HCT116 (cell line): ENCODE data around the gene GAS2. TPM values are rescaled to one million over a fixed set of nuclear protein-coding genes. Genes with fewer than 3 reads are reported as not detected.

Experiments used
- ATAC-seq: fragments of 200-7000 bp; cut with Tn5 transposase; 2 replicates; pipeline ENCODE4 v1.9.1; 2020; ENCODE audit warnings: mild to moderate bottlenecking, moderate library complexity
- BruUV-seq: library from RNA; stranded (reverse); fragments of 400-500 nt; replicated peaks from 2 replicates; lab custom pipeline; 2021; lab: Mats Ljungman, UMichigan
- CTCF ChIA-PET: fragments of 300-600 bp; sonication (Branson Sonifier 250); formaldehyde crosslinking; loops from one replicate; lab custom pipeline; 2021; ENCODE audit warnings: antibody characterized with exemption; lab: Charles Lee
- POLR2A ChIA-PET: fragments of 300-600, 350-600 bp; sonication (Branson Sonifier 250); formaldehyde crosslinking; loops from one replicate; lab custom pipeline; 2021; ENCODE audit warnings: antibody characterized with exemption; lab: Charles Lee
- RAD21 ChIA-PET, 2 experiments: fragments of 300-600 bp; sonication (Branson Sonifier 250); formaldehyde crosslinking; loops; one replicate each; lab custom pipeline; 2023; ENCODE audit warnings: low total read pairs in 2 of 2; ENCODE audit not compliant: uncharacterized antibody in 2 of 2, unreplicated experiment in 2 of 2, low non-redundant PET in 1 of 2; lab: Charles Lee
- DNase-seq: peaks from one replicate; pipeline ENCODE4 v3.0.0-alpha.2; 2010; ENCODE audit warnings: low read depth, low spot score
- H2AFZ ChIP-seq: fragments of 200-600 bp; shearing (Covaris generic), sonication (generic); 2 replicates; pipeline ENCODE4 v1.6.1; 2017; ENCODE audit warnings: low read depth, mixed run types, mixed read lengths, antibody characterized with exemption, low read length; ENCODE audit not compliant: poor library complexity, severe bottlenecking
- H3K27ac ChIP-seq: 2 replicates; pipeline ENCODE4 v1.5.1; 2012; ENCODE audit warnings: low read depth, low read length
- H3K27me3 ChIP-seq: fragments of 200-600 bp; sonication (generic); 2 replicates; pipeline ENCODE4 v1.6.1; 2016; ENCODE audit warnings: mixed run types, low read length, mixed read lengths; ENCODE audit not compliant: insufficient read depth
- H3K36me3 ChIP-seq, 2 experiments: fragments of 200-500 bp in 1 of 2; fragments of 200-600 bp in 1 of 2; sonication (Bioruptor generic) in 1 of 2; sonication (generic) in 1 of 2; 2 replicates each; pipeline versions ENCODE4 v1.5.1 to v1.6.1; 2014 to 2016; ENCODE audit warnings: low read length in 2 of 2, inconsistent platforms in 1 of 2, mixed read lengths in 1 of 2, mixed run types in 1 of 2; ENCODE audit not compliant: insufficient read depth in 2 of 2, control insufficient read depth in 1 of 2
- H3K4me1 ChIP-seq, 2 experiments: fragments of 200-600 bp in 1 of 2; sonication (generic) in 1 of 2; 2 replicates each; pipeline versions ENCODE4 v1.5.1 to v1.6.1; 2012 to 2017; ENCODE audit warnings: low read length in 2 of 2, inconsistent platforms in 1 of 2, mild to moderate bottlenecking in 1 of 2, mixed read lengths in 1 of 2, mixed run types in 1 of 2, moderate library complexity in 1 of 2; ENCODE audit not compliant: insufficient read depth in 2 of 2, control insufficient read depth in 1 of 2
- H3K4me2 ChIP-seq: fragments of 200-600 bp; sonication (generic); 2 replicates; pipeline ENCODE4 v1.6.1; 2017; ENCODE audit warnings: mixed run types, low read length, mixed read lengths
- H3K4me3 ChIP-seq, 2 experiments: fragments of 200-600 bp in 1 of 2; sonication (generic) in 1 of 2; replicated peaks in 1 of 2; 2 replicates each; pipeline ENCODE4 v1.5.1; 2011 to 2016; ENCODE audit warnings: low read length in 2 of 2, control low read depth in 1 of 2, low read depth in 1 of 2, mild to moderate bottlenecking in 1 of 2, mixed read lengths in 1 of 2, mixed run types in 1 of 2
- H3K79me2 ChIP-seq: fragments of 200-600 bp; sonication (generic); 2 replicates; pipeline ENCODE4 v1.6.1; 2017; ENCODE audit warnings: mild to moderate bottlenecking, mixed run types, low read length, moderate library complexity, mixed read lengths; ENCODE audit not compliant: insufficient read depth
- H3K9ac ChIP-seq: fragments of 200-600 bp; sonication (generic); 2 replicates; pipeline ENCODE4 v1.6.1; 2016; ENCODE audit warnings: low read length, mixed read lengths
- H3K9me2 ChIP-seq: fragments of 200-600 bp; sonication (generic), shearing (Covaris generic); 2 replicates; pipeline ENCODE4 v1.6.1; 2017; ENCODE audit warnings: mixed run types, mild to moderate bottlenecking, moderate library complexity; ENCODE audit not compliant: insufficient read depth
- H3K9me3 ChIP-seq, 2 experiments: fragments of 200-500 bp in 1 of 2; fragments of 200-600 bp in 1 of 2; sonication (Bioruptor generic) in 1 of 2; sonication (generic) in 1 of 2; 2 replicates each; pipeline ENCODE4 v1.6.1; 2014 to 2017; ENCODE audit warnings: low read length in 2 of 2, mixed read lengths in 2 of 2, inconsistent platforms in 1 of 2, low read depth in 1 of 2, mild to moderate bottlenecking in 1 of 2, mixed run types in 1 of 2, moderate library complexity in 1 of 2; ENCODE audit not compliant: control insufficient read depth in 1 of 2, insufficient read depth in 1 of 2
- H4K20me1 ChIP-seq: fragments of 200-600 bp; sonication (generic), shearing (Covaris generic); 2 replicates; pipeline ENCODE4 v1.6.1; 2017; ENCODE audit warnings: mixed run types, mild to moderate bottlenecking, moderate library complexity; ENCODE audit not compliant: insufficient read depth
- ATF3 ChIP-seq: IDR thresholded peaks from 2 replicates; pipeline ENCODE4 v1.6.1; 2012
- ELF1 ChIP-seq: IDR thresholded peaks from 2 replicates; pipeline ENCODE4 v1.6.1; 2012; ENCODE audit warnings: low read depth, borderline replicate concordance
- EZH2phosphoT487 ChIP-seq: fragments of 200-600 bp; IDR thresholded peaks from 2 replicates; pipeline ENCODE4 v1.6.1; 2018; ENCODE audit warnings: antibody characterized with exemption, borderline replicate concordance
- JUND ChIP-seq: IDR thresholded peaks from 2 replicates; pipeline ENCODE4 v1.6.1; 2012
- POLR2AphosphoS5 ChIP-seq: IDR thresholded peaks from 2 replicates; pipeline ENCODE4 v1.6.1; 2011; ENCODE audit warnings: mild to moderate bottlenecking, low read depth, low read length, moderate library complexity
- RAD21 ChIP-seq: IDR thresholded peaks from 2 replicates; pipeline ENCODE4 v1.6.1; 2012; ENCODE audit warnings: low read depth, mild to moderate bottlenecking
- YY1 ChIP-seq: IDR thresholded peaks from 2 replicates; pipeline ENCODE4 v1.6.1; 2011; ENCODE audit warnings: low read length, low read depth, moderate library complexity, mild to moderate bottlenecking; ENCODE audit not compliant: insufficient replicate concordance; ENCODE audit errors: extremely low read depth
- ZBTB33 ChIP-seq: IDR thresholded peaks from 2 replicates; pipeline ENCODE4 v1.6.1; 2011; ENCODE audit warnings: mild to moderate bottlenecking, low read length, moderate library complexity; ENCODE audit not compliant: insufficient replicate concordance; ENCODE audit errors: extremely low read depth
- intact Hi-C: fragments of 100-400 bp; cut with micrococcal nuclease; formaldehyde crosslinking; loops from 2 replicates; pipeline ENCODE4 v1.10.0; 2022
- total RNA-seq: library from RNA; stranded (reverse); gene quantifications from one replicate; pipeline ENCODE4 v1.2.1, GENCODE V29; 2021; ENCODE audit not compliant: unreplicated experiment

The GAS2 gene
- total RNA-seq, 1 experiment from 2014 or later, result not detected

- POLR2A ChIA-PET, result no interaction called here
- CTCF ChIA-PET, result no interaction called here
- ATAC-seq, result no peak
These were observed 114.7 kb downstream of the GAS2 start for GRCh38 chr11:22780952-22781593.

More at GRCh38 chr11:22780952-22781593, 114.7 kb downstream of the GAS2 start:
- intact Hi-C loops, result no loop called here
- peaks cover 19% of the 10 kb centered on the region for H3K27me3 ChIP-seq
- no TSS peak for BruUV-seq
- H2AFZ ChIP-seq, result no peak overlapping the region
- no peak overlapping the region for H3K4me3 ChIP-seq
- RAD21 ChIA-PET, result no interaction called here
- no peak overlapping the region for H3K27ac ChIP-seq
- H3K9ac ChIP-seq, result no peak overlapping the region
- no peaks in the 10 kb centered on the region for H3K79me2 ChIP-seq
- H3K9me3 ChIP-seq, result no peaks in the 10 kb centered on the region
- no peaks in the 10 kb centered on the region for H3K9me2 ChIP-seq
- no peak for TF ChIP-seq EZH2phosphoT487
- TF ChIP-seq ZBTB33, result no peak
- TF ChIP-seq POLR2AphosphoS5, result no peak
- TF ChIP-seq ELF1, result no peak
- TF ChIP-seq ATF3, result no peak
- TF ChIP-seq RAD21, result no peak
- no peak for TF ChIP-seq YY1
- TF ChIP-seq JUND, result no peak
- H3K4me2 ChIP-seq, result no peak overlapping the region
- H3K36me3 ChIP-seq, result no peaks in the 10 kb centered on the region
- no peaks in the 10 kb centered on the region for H4K20me1 ChIP-seq
- H3K4me1 ChIP-seq, result no peaks in the 10 kb centered on the region
- DNase-seq, result no peak
